H1 (cell line): ENCODE data around the gene OSBPL6. TPM values are rescaled to one million over a fixed set of nuclear protein-coding genes. Genes with fewer than 3 reads are reported as not detected.

Experiments
- CTCF ChIA-PET: fragments of 300-600 bp; sonication (Branson Sonifier 250); formaldehyde crosslinking; loops from one replicate; lab custom pipeline; 2021; ENCODE audit not compliant: partially characterized antibody; lab: Charles Lee
- POLR2A ChIA-PET: fragments of 300-600 bp; sonication (Branson Sonifier 250); formaldehyde crosslinking; loops from one replicate; lab custom pipeline; 2021; ENCODE audit warnings: inconsistent platforms; ENCODE audit not compliant: partially characterized antibody; lab: Charles Lee
- DNase-seq, 2 experiments: peaks; one replicate each; pipeline versions ENCODE4 v3.0.0 to v3.0.0-alpha.2; 2010 to 2022; ENCODE audit warnings: low spot score in 2 of 2, low read depth in 1 of 2, mixed read lengths in 1 of 2
- FAIRE-seq: peaks from 2 replicates; lab custom pipeline; 2011; peaks lifted over from hg19 to GRCh38; lab: Jason Lieb, UNC
- H2AFZ ChIP-seq: 2 replicates; pipeline ENCODE4 v1.8.1; 2012; ENCODE audit warnings: low read length, inconsistent platforms
- H2AK5ac ChIP-seq: 2 replicates; pipeline ENCODE4 v1.6.1; 2013; ENCODE audit warnings: low read depth, low read length
- H2BK120ac ChIP-seq: replicated peaks from 2 replicates; pipeline ENCODE3; 2013; ENCODE audit warnings: low read depth, low read length, inconsistent platforms
- H2BK12ac ChIP-seq: 2 replicates; pipeline ENCODE4 v1.6.1; 2013; ENCODE audit warnings: low read depth, low read length
- H2BK15ac ChIP-seq: 2 replicates; pipeline ENCODE4 v1.6.1; 2013; ENCODE audit warnings: low read length
- H2BK20ac ChIP-seq: 2 replicates; pipeline ENCODE4 v1.6.1; 2013; ENCODE audit warnings: low read length
- H2BK5ac ChIP-seq: 2 replicates; pipeline ENCODE4 v1.6.1; 2013; ENCODE audit warnings: low read depth, low read length
- H3K14ac ChIP-seq: 2 replicates; pipeline ENCODE4 v1.6.1; 2013; ENCODE audit warnings: inconsistent platforms; ENCODE audit not compliant: insufficient read length
- H3K18ac ChIP-seq: 2 replicates; pipeline ENCODE4 v1.6.1; 2013; ENCODE audit warnings: low read length; ENCODE audit errors: extremely low read depth
- H3K23ac ChIP-seq: 2 replicates; pipeline ENCODE4 v1.6.1; 2013; ENCODE audit warnings: inconsistent platforms; ENCODE audit not compliant: insufficient read length
- H3K23me2 ChIP-seq: 2 replicates; pipeline ENCODE4 v1.6.1; 2013; ENCODE audit warnings: low read depth, low read length
- H3K27ac ChIP-seq: 2 replicates; pipeline ENCODE4 v1.6.1; 2011; ENCODE audit warnings: low read depth, low read length, inconsistent platforms
- H3K27me3 ChIP-seq, 4 experiments: replicated peaks in 1 of 4; 1 replicate in 1 of 4; 2 replicates in 3 of 4; pipeline versions ENCODE4 v1.6.1 to v1.8.1; 2011 to 2013; ENCODE audit warnings: low read length in 3 of 4, mild to moderate bottlenecking in 3 of 4, inconsistent platforms in 2 of 4, mixed read lengths in 2 of 4, moderate library complexity in 1 of 4; ENCODE audit not compliant: control insufficient read depth in 3 of 4, insufficient read depth in 3 of 4; ENCODE audit errors: extremely low read depth in 1 of 4
- H3K36me3 ChIP-seq, 4 experiments: 2 replicates each; pipeline versions ENCODE4 v1.6.1 to v1.8.1; 2011 to 2013; ENCODE audit warnings: mild to moderate bottlenecking in 4 of 4, low read length in 3 of 4, moderate library complexity in 2 of 4, control low read depth in 1 of 4, inconsistent platforms in 1 of 4; ENCODE audit not compliant: insufficient read depth in 4 of 4, control insufficient read depth in 2 of 4
- H3K4ac ChIP-seq: replicated peaks from 2 replicates; pipeline ENCODE3; 2013; ENCODE audit warnings: low read length, low read depth, mixed read lengths, inconsistent platforms; ENCODE audit not compliant: insufficient read length
- H3K4me1 ChIP-seq, 4 experiments: replicated peaks in 1 of 4; 1 replicate in 1 of 4; 2 replicates in 3 of 4; pipeline versions ENCODE4 v1.6.1 to v1.8.1; 2011 to 2013; ENCODE audit warnings: low read length in 3 of 4, inconsistent platforms in 2 of 4, mixed read lengths in 1 of 4; ENCODE audit not compliant: insufficient read depth in 4 of 4, control insufficient read depth in 3 of 4
- H3K4me2 ChIP-seq, 2 experiments: 2 replicates each; pipeline versions ENCODE4 v1.6.1 to v1.8.1; 2011 to 2013; ENCODE audit warnings: low read depth in 2 of 2, low read length in 2 of 2, control low read depth in 1 of 2, inconsistent platforms in 1 of 2, mild to moderate bottlenecking in 1 of 2; ENCODE audit not compliant: insufficient read depth in 1 of 2
- H3K4me3 ChIP-seq, 4 experiments: fragments of 200-600, 300-600 bp in 1 of 4; sonication (generic), shearing (Covaris generic), sonication (Bioruptor Twin) in 1 of 4; 2 replicates each; pipeline versions ENCODE4 v1.5.1 to v1.8.1; 2011 to 2016; ENCODE audit warnings: low read length in 4 of 4, low read depth in 3 of 4, control low read depth in 2 of 4, inconsistent platforms in 2 of 4, mild to moderate bottlenecking in 2 of 4, mixed read lengths in 1 of 4, moderate library complexity in 1 of 4; ENCODE audit not compliant: insufficient read depth in 2 of 4; ENCODE audit errors: extremely low read depth in 1 of 4
- H3K56ac ChIP-seq: replicated peaks from 2 replicates; pipeline ENCODE3; 2013; ENCODE audit warnings: low read depth, mild to moderate bottlenecking, mixed read lengths, low read length, inconsistent platforms; ENCODE audit not compliant: insufficient read length
- H3K79me1 ChIP-seq: 2 replicates; pipeline ENCODE4 v1.6.1; 2013; ENCODE audit warnings: low read depth, low read length, control low read depth
- H3K79me2 ChIP-seq, 2 experiments: 2 replicates each; pipeline versions ENCODE4 v1.6.1 to v1.8.1; 2012 to 2013; ENCODE audit warnings: low read length in 2 of 2, mild to moderate bottlenecking in 2 of 2, inconsistent platforms in 1 of 2; ENCODE audit not compliant: insufficient read depth in 2 of 2, control insufficient read depth in 1 of 2
- H3K9ac ChIP-seq, 4 experiments: replicated peaks in 1 of 4; 1 replicate in 1 of 4; 2 replicates in 3 of 4; pipeline versions ENCODE4 v1.6.1 to v1.8.1; 2011 to 2013; ENCODE audit warnings: low read depth in 3 of 4, low read length in 3 of 4, control low read depth in 2 of 4, mild to moderate bottlenecking in 2 of 4, moderate library complexity in 2 of 4, inconsistent platforms in 1 of 4; ENCODE audit errors: extremely low read depth in 1 of 4
- H3K9me3 ChIP-seq, 2 experiments: 2 replicates each; pipeline versions ENCODE4 v1.6.1 to v1.8.1; 2012 to 2013; ENCODE audit warnings: mild to moderate bottlenecking in 2 of 2, moderate library complexity in 2 of 2, control low read depth in 1 of 2, inconsistent platforms in 1 of 2, low read depth in 1 of 2, low read length in 1 of 2, mixed read lengths in 1 of 2; ENCODE audit not compliant: insufficient read depth in 2 of 2
- H4K20me1 ChIP-seq, 2 experiments: replicated peaks in 1 of 2; 2 replicates each; pipeline versions ENCODE3 to v1.8.1; 2011 to 2013; ENCODE audit warnings: inconsistent platforms in 2 of 2, low read length in 2 of 2, mild to moderate bottlenecking in 1 of 2; ENCODE audit not compliant: insufficient read depth in 2 of 2, control insufficient read depth in 1 of 2
- H4K5ac ChIP-seq: 2 replicates; pipeline ENCODE4 v1.6.1; 2013; ENCODE audit warnings: low read length, low read depth, mixed read lengths, inconsistent platforms; ENCODE audit not compliant: insufficient read length
- H4K8ac ChIP-seq: 2 replicates; pipeline ENCODE4 v1.8.0; 2013; ENCODE audit warnings: mild to moderate bottlenecking, moderate library complexity, low read length, inconsistent platforms; ENCODE audit not compliant: insufficient read depth; ENCODE audit errors: extremely low read depth
- H4K91ac ChIP-seq: replicated peaks from 2 replicates; pipeline ENCODE3; 2013; ENCODE audit warnings: low read length, mixed read lengths, inconsistent platforms; ENCODE audit not compliant: insufficient read length
- BACH1 ChIP-seq: IDR thresholded peaks from 2 replicates; pipeline ENCODE4 v1.6.1; 2012; ENCODE audit warnings: low read length, improper control_type of control experiment
- CBX8 ChIP-seq: fragments of 300-800, 300-1000 bp; sonication (generic); IDR thresholded peaks from 2 replicates; pipeline ENCODE4 v1.7.1; 2016; ENCODE audit warnings: low read depth, low read length, borderline replicate concordance
- CEBPB ChIP-seq: IDR thresholded peaks from 2 replicates; pipeline ENCODE4 v1.6.1; 2012; ENCODE audit warnings: low read depth, low read length
- CREB1 ChIP-seq: IDR thresholded peaks from 2 replicates; pipeline ENCODE4 v1.6.1; 2012; ENCODE audit warnings: inconsistent platforms
- CTBP2 ChIP-seq: IDR thresholded peaks from 2 replicates; pipeline ENCODE4 v1.7.0; 2011; ENCODE audit warnings: borderline replicate concordance, mild to moderate bottlenecking, moderate library complexity, mixed read lengths, low read length; ENCODE audit not compliant: insufficient read depth, insufficient read length
- HDAC6 ChIP-seq: IDR thresholded peaks from one replicate; pipeline ENCODE4 v1.7.1; 2012; ENCODE audit warnings: low read depth, mild to moderate bottlenecking, inconsistent platforms, low read length, moderate library complexity
- JUND ChIP-seq: IDR thresholded peaks from 2 replicates; pipeline ENCODE4 v1.6.1; 2011; ENCODE audit warnings: mild to moderate bottlenecking, improper control_type of control experiment, low read length
- KDM1A ChIP-seq: fragments of 200-600, 300-600 bp; sonication (generic); IDR thresholded peaks from 2 replicates; pipeline ENCODE4 v1.7.1; 2016; ENCODE audit warnings: mild to moderate bottlenecking, low read length, borderline replicate concordance
- NANOG ChIP-seq: IDR thresholded peaks from 2 replicates; pipeline ENCODE4 v1.6.1; 2011; ENCODE audit warnings: low read length, low read depth, mild to moderate bottlenecking, inconsistent platforms; ENCODE audit not compliant: insufficient read depth, poor library complexity, severe bottlenecking
- RBBP5 ChIP-seq: IDR thresholded peaks from 2 replicates; pipeline ENCODE4 v1.7.1; 2012; ENCODE audit warnings: low read depth, mild to moderate bottlenecking, inconsistent platforms, low read length, moderate library complexity, borderline replicate concordance
- YY1 ChIP-seq: IDR thresholded peaks from 2 replicates; pipeline ENCODE4 v1.6.1; 2011; ENCODE audit warnings: low read depth, mild to moderate bottlenecking, low read length
- ZNF274 ChIP-seq: IDR thresholded peaks from 2 replicates; pipeline ENCODE4 v1.7.0; 2012; ENCODE audit warnings: low read length, borderline replicate concordance; ENCODE audit errors: extremely low read depth
- WGBS, 2 experiments: shearing (Covaris generic) in 1 of 2; methylation state at CpG; one replicate each; pipeline versions ENCODE4 v1.1.6 to v1.1.7; 2013 to 2015; ENCODE audit warnings: low lambda C conversion rate in 2 of 2, mixed read lengths in 2 of 2, inconsistent platforms in 1 of 2, low coverage in 1 of 2, missing lambda C conversion rate in 1 of 2; ENCODE audit not compliant: insufficient replicate concordance in 2 of 2, insufficient coverage in 1 of 2, insufficient read length in 1 of 2; ENCODE audit errors: extremely low coverage in 1 of 2, missing lambda C conversion rate in 1 of 2; 5-methylcytosine and 5-hydroxymethylcytosine counted together
- polyA plus RNA-seq, 7 experiments: library from polyadenylated mRNA; depleted of rRNA in 3 of 7; stranded (reverse) in 5 of 7; unstranded in 2 of 7; fragments of >200 nt in 5 of 7; fragments of 200-250 nt in 2 of 7; gene quantifications; 1 replicate in 5 of 7; 2 replicates in 1 of 7; 4 replicates in 1 of 7; pipeline versions ENCODE4 v1.2.1 to v1.2.3, GENCODE V29; 2011 to 2013; ENCODE audit warnings: missing spikeins in 2 of 7, mixed read lengths in 2 of 7
- total RNA-seq: library from RNA; stranded (reverse); fragmentation: NEBNext Ultra II Directional; extraction: Animal tissue kit (Norgen Biotek cat#: 25700); gene quantifications from 2 replicates; pipeline ENCODE4 v1.2.1, GENCODE V29; 2021
- TF ChIP-seq, protein P1 (sequence below): IDR thresholded peaks from 2 replicates; pipeline ENCODE4 v1.6.1; 2012; ENCODE audit warnings: inconsistent platforms

OSBPL6 gene
- total and polyA plus RNA-seq, 2 of the 8 experiments (the other 6 are each of a cell fraction or from before 2014, with no cell fraction given) = 1.7 to 5.6 TPM

- no peak overlapping the region for H3K4ac ChIP-seq
- no peak overlapping the region for H2AK5ac ChIP-seq
- H3K56ac ChIP-seq = no peak overlapping the region
- no peak overlapping the region for H3K18ac ChIP-seq
- no peak overlapping the region for H3K23ac ChIP-seq
- no peak for TF ChIP-seq CEBPB
- TF ChIP-seq, protein P1, sequence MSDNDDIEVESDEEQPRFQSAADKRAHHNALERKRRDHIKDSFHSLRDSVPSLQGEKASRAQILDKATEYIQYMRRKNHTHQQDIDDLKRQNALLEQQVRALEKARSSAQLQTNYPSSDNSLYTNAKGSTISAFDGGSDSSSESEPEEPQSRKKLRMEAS = no peak
- no peak for TF ChIP-seq BACH1
- no peak for TF ChIP-seq YY1
- TF ChIP-seq HDAC6 = no peak
- no peak for TF ChIP-seq CREB1
- no peak for TF ChIP-seq RBBP5
- TF ChIP-seq KDM1A = no peak
- TF ChIP-seq CTBP2 = no peak
- no peak for TF ChIP-seq ZNF274
- no peak for TF ChIP-seq CBX8
- no peak for TF ChIP-seq NANOG
- TF ChIP-seq JUND = no peak
- H3K23me2 ChIP-seq = no peaks in the 10 kb centered on the region
- no peak overlapping the region for H3K14ac ChIP-seq
- CTCF ChIA-PET = no interaction called here
- no peaks in the 10 kb centered on the region for H3K79me1 ChIP-seq
- H4K20me1 ChIP-seq = no peaks in the 10 kb centered on the region
- H3K9me3 ChIP-seq = no peaks in the 10 kb centered on the region
- no peak overlapping the region for H3K4me3 ChIP-seq
- H3K4me1 ChIP-seq = no peaks in the 10 kb centered on the region
- H2BK12ac ChIP-seq = no peak overlapping the region
- no peak overlapping the region for H3K4me2 ChIP-seq
- no peak overlapping the region for H3K27ac ChIP-seq
- H2BK5ac ChIP-seq = no peak overlapping the region
- no peaks in the 10 kb centered on the region for H3K79me2 ChIP-seq
- no peak overlapping the region for H2AFZ ChIP-seq
- H2BK15ac ChIP-seq = no peak overlapping the region
- no peak overlapping the region for H4K8ac ChIP-seq
- no peak overlapping the region for H2BK120ac ChIP-seq
- no peak overlapping the region for H4K91ac ChIP-seq
- no peaks in the 10 kb centered on the region for H3K36me3 ChIP-seq
- FAIRE-seq (no peak), DNase-seq (no peak)
- WGBS, 2 experiments = 79% methylated on average over 4 of the region's 4 CpGs; no CpG with 5 or more reads in 1 of the 2 experiments
- no peak overlapping the region for H2BK20ac ChIP-seq
- POLR2A ChIA-PET = no interaction called here
- H3K9ac ChIP-seq = no peak overlapping the region
- H4K5ac ChIP-seq = no peak overlapping the region
- H3K27me3 ChIP-seq = no peaks in the 10 kb centered on the region
Measured at GRCh38 chr2:178238154-178238521, 43.8 kb downstream of the OSBPL6 start.
